Nephron progenitor cell (in vitro differentiated cells): ENCODE data around the gene SLC6A3.
"Not testable (repeated sequence)": the region's sequence is repeated elsewhere in the genome, so short reads cannot be mapped to it uniquely, and the experiment has no call there.

Experiments used
- DNase-seq: peaks from one replicate; pipeline ENCODE4 v3.0.0; 2021
- H3K27ac Mint-ChIP-seq: 2 replicates; pipeline ENCODE4 v1.8.0; 2021; ENCODE audit warnings: mild to moderate bottlenecking, moderate library complexity, mixed read lengths
- H3K27me3 Mint-ChIP-seq: 2 replicates; pipeline ENCODE4 v1.8.0; 2021; ENCODE audit warnings: mild to moderate bottlenecking, low read depth, mixed read lengths; ENCODE audit not compliant: poor library complexity
- H3K36me3 Mint-ChIP-seq: 2 replicates; pipeline ENCODE4 v1.8.0; 2021; ENCODE audit warnings: low read depth, mixed read lengths
- H3K4me1 Mint-ChIP-seq: 2 replicates; pipeline ENCODE4 v1.8.0; 2021; ENCODE audit warnings: mixed read lengths
- H3K4me3 Mint-ChIP-seq: 2 replicates; pipeline ENCODE4 v1.8.0; 2021; ENCODE audit warnings: mild to moderate bottlenecking, moderate library complexity, mixed read lengths
- H3K9me3 Mint-ChIP-seq: 2 replicates; pipeline ENCODE4 v1.8.0; 2021; ENCODE audit warnings: mild to moderate bottlenecking, moderate library complexity, mixed read lengths
- TF ChIP-seq, protein P1 (sequence below): fragments of 200-600 bp; sonication (generic); IDR thresholded peaks from 2 replicates; pipeline ENCODE4 v1.5.0; 2021; ENCODE audit warnings: antibody characterized with exemption

Gene SLC6A3

DNA sequence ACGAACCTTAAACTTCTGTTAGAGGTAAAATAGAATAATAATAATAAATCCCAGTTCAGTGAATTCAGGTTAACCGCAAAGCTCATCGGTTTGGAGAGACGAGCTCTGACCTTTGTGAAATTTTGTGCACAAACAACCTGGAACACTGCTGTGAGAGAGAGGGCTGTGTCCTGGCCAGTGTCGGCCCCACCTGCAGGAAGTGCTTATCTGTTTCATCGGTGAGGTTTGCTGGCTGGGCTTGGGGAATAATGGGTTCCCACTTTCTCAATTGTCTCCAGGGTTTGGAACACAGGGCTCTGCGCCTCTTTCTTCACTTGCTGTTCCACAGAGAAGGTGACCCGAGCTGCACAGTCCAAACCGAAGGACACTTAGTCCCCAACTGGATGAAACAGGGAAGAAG, 81.0 kb downstream of the SLC6A3 start:
- Mint-ChIP-seq H3K27me3 (peaks cover 63% of the 10 kb centered on the region), H3K27ac (no peak overlapping the region), H3K36me3 (no peaks in the 10 kb centered on the region), H3K4me3 (no peak overlapping the region), H3K4me1 (no peaks in the 10 kb centered on the region), H3K9me3 (no peaks in the 10 kb centered on the region)
- no peak for DNase-seq
- TF ChIP-seq, protein P1, sequence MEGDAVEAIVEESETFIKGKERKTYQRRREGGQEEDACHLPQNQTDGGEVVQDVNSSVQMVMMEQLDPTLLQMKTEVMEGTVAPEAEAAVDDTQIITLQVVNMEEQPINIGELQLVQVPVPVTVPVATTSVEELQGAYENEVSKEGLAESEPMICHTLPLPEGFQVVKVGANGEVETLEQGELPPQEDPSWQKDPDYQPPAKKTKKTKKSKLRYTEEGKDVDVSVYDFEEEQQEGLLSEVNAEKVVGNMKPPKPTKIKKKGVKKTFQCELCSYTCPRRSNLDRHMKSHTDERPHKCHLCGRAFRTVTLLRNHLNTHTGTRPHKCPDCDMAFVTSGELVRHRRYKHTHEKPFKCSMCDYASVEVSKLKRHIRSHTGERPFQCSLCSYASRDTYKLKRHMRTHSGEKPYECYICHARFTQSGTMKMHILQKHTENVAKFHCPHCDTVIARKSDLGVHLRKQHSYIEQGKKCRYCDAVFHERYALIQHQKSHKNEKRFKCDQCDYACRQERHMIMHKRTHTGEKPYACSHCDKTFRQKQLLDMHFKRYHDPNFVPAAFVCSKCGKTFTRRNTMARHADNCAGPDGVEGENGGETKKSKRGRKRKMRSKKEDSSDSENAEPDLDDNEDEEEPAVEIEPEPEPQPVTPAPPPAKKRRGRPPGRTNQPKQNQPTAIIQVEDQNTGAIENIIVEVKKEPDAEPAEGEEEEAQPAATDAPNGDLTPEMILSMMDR = no peak

DNA sequence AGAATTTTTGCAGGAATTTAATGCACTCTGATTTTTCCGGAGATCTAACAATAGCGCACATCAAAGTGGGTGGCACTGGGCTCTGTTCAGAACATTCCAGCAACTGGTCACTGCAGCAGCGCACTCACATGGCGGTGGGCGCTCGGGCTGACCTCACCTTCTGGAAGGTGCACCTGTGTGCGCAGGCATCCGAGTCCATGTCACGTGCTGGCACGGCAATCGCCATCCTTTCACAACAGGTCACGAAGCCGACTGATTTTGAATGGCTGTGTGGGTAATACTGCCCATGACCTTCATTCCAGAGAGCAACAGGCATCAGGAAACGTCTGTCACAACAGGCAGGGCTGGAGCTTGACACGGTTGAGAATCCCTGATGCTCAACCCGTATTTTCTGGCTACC, 81.7 kb downstream of the SLC6A3 start:
- no peak for DNase-seq
- Mint-ChIP-seq H3K27ac (no peak overlapping the region), H3K9me3 (no peaks in the 10 kb centered on the region), H3K4me1 (no peaks in the 10 kb centered on the region), H3K27me3 (peaks cover 63% of the 10 kb centered on the region), H3K36me3 (no peaks in the 10 kb centered on the region), H3K4me3 (no peak overlapping the region)
- TF ChIP-seq, protein P1 = no peak

DNA sequence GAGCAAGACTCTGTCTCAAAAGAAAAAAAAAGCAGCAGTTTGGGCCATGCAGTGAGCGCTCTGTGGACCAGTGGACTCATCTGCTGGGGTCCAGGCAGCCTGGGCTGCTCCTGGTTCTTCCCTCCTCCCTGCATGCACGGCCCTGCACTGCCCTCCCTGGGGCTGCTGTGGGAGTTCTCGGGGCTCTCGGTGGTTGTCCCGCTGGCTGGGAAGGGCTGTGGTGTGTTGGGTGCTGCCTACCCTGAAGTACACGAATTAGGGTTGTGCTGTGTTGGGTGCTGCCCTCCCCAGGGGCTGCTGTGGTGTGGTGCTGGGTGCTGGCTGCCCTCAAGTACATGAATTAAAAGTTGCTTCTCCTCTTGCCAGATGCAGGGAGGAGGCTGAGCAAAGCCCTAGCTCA, 82.1 kb downstream of the SLC6A3 start:
- DNase-seq = no peak
- Mint-ChIP-seq H3K4me1 (no peaks in the 10 kb centered on the region), H3K9me3 (no peaks in the 10 kb centered on the region), H3K36me3 (no peaks in the 10 kb centered on the region), H3K4me3 (no peak overlapping the region), H3K27ac (no peak overlapping the region), H3K27me3 (peaks cover 60% of the 10 kb centered on the region)
- TF ChIP-seq, protein P1 = no peak

DNA sequence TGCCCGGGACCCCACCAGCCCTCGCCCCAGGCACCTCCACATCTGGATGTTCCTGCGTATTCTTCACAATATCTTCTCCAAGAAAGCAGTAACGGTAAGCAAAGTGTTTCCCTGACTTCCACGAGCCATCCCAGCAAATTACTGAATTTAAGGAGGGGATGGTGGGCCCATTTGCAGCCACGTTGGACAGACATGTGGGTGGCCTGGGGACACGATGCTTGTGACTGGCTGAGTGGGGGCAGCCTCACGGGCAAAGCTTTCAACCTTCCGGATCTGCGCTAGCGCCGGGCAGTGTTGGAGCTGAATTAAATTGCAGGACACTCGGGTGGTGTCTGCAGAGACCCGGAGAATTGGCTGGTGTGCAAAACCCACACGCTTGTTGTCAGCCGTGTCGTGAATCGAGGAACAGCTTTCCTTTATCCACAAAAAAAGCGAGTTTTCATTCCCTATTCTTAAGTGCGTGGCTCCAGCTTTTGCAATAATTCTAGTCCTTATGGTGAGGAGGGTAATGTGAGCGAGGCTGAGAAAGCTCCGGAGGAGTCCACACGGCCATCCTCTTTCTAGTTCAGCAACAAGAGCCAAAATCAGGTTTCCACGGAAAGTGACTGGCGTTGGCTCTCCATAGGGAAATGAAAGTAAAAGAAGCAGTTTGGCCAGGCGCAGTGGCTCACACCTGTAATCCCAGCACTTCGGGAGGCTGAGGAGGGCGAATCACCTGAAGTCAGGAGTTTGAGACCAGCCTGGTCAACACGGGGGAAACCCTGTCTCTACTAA, 82.8 kb downstream of the SLC6A3 start:
- TF ChIP-seq, protein P1 = no peak
- Mint-ChIP-seq H3K4me3 (no peak overlapping the region), H3K27me3 (peaks cover 55% of the 10 kb centered on the region), H3K36me3 (no peaks in the 10 kb centered on the region), H3K9me3 (no peaks in the 10 kb centered on the region), H3K27ac (no peak overlapping the region), H3K4me1 (peaks cover under 1% of the 10 kb centered on the region)
- DNase-seq = no peak

DNA sequence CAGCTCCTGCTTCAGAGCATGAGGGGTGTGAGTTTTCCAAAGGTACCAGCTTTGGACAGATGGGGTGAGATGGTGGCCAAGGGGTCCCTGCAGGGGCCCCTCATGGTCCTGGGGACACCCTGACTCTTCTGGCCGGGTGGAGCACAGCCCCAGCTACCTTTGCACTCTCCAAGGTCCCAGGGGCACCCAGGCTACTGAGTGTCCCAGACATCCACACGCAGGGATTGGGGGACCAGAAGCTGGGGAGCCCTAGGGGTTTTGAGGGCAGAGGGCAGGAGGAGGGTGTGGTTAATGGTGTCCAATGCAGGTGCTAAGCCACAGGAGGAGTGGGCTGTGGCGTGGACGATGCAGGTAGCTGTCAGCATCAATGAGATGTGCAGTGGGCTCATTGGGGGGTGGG, 84.4 kb downstream of the SLC6A3 start:
- no peak for DNase-seq
- H3K9me3 Mint-ChIP-seq = no peaks in the 10 kb centered on the region
- H3K4me1 Mint-ChIP-seq = peaks cover 5% of the 10 kb centered on the region
- no peak overlapping the region for H3K4me3 Mint-ChIP-seq
- TF ChIP-seq, protein P1 = no peak
- H3K27ac Mint-ChIP-seq = no peak overlapping the region
- no peaks in the 10 kb centered on the region for H3K36me3 Mint-ChIP-seq
- peaks cover 43% of the 10 kb centered on the region for H3K27me3 Mint-ChIP-seq

DNA sequence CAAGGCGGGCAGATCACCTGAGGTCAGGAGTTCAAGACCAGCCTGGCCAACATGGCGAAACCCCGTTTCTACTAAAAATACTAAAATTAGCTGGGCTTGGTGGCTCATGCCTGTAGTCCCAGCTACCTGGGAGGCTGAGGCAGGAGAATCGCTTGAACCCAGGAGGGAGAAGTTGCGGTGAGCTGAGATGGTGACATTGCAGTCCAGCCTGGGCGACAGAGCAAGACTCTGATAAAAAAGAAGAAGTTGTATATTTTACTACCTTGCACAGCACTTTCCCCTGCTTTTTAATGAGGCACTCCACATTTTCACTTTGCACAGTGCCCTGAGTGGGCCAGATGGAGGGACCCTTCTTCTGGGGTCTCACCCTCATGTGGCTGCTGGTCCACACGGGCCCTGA, 84.9 kb downstream of the SLC6A3 start:
- not testable (repeated sequence) for H3K36me3 Mint-ChIP-seq, H3K4me3 Mint-ChIP-seq, H3K9me3 Mint-ChIP-seq, DNase-seq, H3K4me1 Mint-ChIP-seq, H3K27ac Mint-ChIP-seq
- peaks cover 38% of the 10 kb centered on the region for H3K27me3 Mint-ChIP-seq
